HG03095 (cell line): ENCODE measurements around the gene MRPS34.
"Not testable (repeated sequence)": the region's sequence is repeated elsewhere in the genome, so short reads cannot be mapped to it uniquely, and the experiment has no call there.

ENCODE experiments used
- ATAC-seq: cut with Tn5 transposase; IDR thresholded peaks from one replicate; pipeline ENCODE4 v1.9.1; 2021; ENCODE audit warnings: moderate library complexity; ENCODE audit not compliant: unreplicated experiment

Gene MRPS34

GRCh38 chr16:1757714-1758461, 15.0 kb downstream of the MRPS34 start:
- no peak for ATAC-seq

- ATAC-seq, result no peak
Measured at GRCh38 chr16:1754204-1754603, 18.7 kb downstream of the MRPS34 start.

GRCh38 chr16:1752853-1753252, 20.1 kb downstream of the MRPS34 start:
- no peak for ATAC-seq

GRCh38 chr16:1751946-1752345, 21.0 kb downstream of the MRPS34 start:
- no peak for ATAC-seq

GRCh38 chr16:1749152-1750117, 23.5 kb downstream of the MRPS34 start:
- no peak for ATAC-seq

- no peak for ATAC-seq
Measured at GRCh38 chr16:1747934-1748333, 25.0 kb downstream of the MRPS34 start.

- ATAC-seq, result no peak
Measured at GRCh38 chr16:1746693-1747195, 26.2 kb downstream of the MRPS34 start.

- no peak for ATAC-seq
Measured at GRCh38 chr16:1745900-1746692, 26.8 kb downstream of the MRPS34 start.

GRCh38 chr16:1745181-1745899, 27.6 kb downstream of the MRPS34 start:
- ATAC-seq, result no peak

- no peak for ATAC-seq
Measured at GRCh38 chr16:1744338-1744840, 28.5 kb downstream of the MRPS34 start.

- ATAC-seq, result no peak
Measured at GRCh38 chr16:1743376-1744337, 29.3 kb downstream of the MRPS34 start.

- ATAC-seq, result no peak
Measured at GRCh38 chr16:1741553-1742165, 31.3 kb downstream of the MRPS34 start.

GRCh38 chr16:1740781-1741490, 32.0 kb downstream of the MRPS34 start:
- no peak for ATAC-seq

- ATAC-seq, result no peak
Measured at GRCh38 chr16:1740234-1740633, 32.7 kb downstream of the MRPS34 start.

GRCh38 chr16:1734816-1735215, 38.1 kb downstream of the MRPS34 start:
- ATAC-seq, result no peak

- no peak for ATAC-seq
Measured at GRCh38 chr16:1734123-1734522, 38.8 kb downstream of the MRPS34 start.

GRCh38 chr16:1732551-1732987, 40.4 kb downstream of the MRPS34 start:
- ATAC-seq, result not testable (repeated sequence)

- no peak for ATAC-seq
Measured at GRCh38 chr16:1732071-1732470, 40.9 kb downstream of the MRPS34 start.
